ENCODE measurements around the gene KRT8.
"Not testable (repeated sequence)": the region's sequence is repeated elsewhere in the genome, so short reads cannot be mapped to it uniquely, and the experiment has no call there.

Gene KRT8

GRCh38 chr12:52874573-52875435 is 30.1 kb downstream of the KRT8 start:
- DNase-seq (ENCODE audit: low read depth in 2 of 2), result no peak

GRCh38 chr12:52873832-52874572 is 30.9 kb downstream of the KRT8 start:
- no peak for DNase-seq (ENCODE audit: low read depth in 2 of 2)

- no peak for DNase-seq (ENCODE audit: low read depth in 2 of 2)
Measured at GRCh38 chr12:52873513-52873831, 31.4 kb downstream of the KRT8 start.

GRCh38 chr12:52872644-52873389 is 32.1 kb downstream of the KRT8 start:
- no peak for DNase-seq (ENCODE audit: low read depth in 2 of 2)

- DNase-seq (ENCODE audit: low read depth in 2 of 2), result no peak
Measured at GRCh38 chr12:52871291-52872039, 33.4 kb downstream of the KRT8 start.

GRCh38 chr12:52870361-52871290 is 34.2 kb downstream of the KRT8 start:
- peak; percentile 58 to 73 for DNase-seq (ENCODE audit: low read depth in 2 of 2)

GRCh38 chr12:52867642-52868041 is 37.2 kb downstream of the KRT8 start:
- no peak for DNase-seq (ENCODE audit: low read depth in 2 of 2)

- DNase-seq (ENCODE audit: low read depth in 2 of 2), result no peak
Measured at GRCh38 chr12:52867152-52867551, 37.7 kb downstream of the KRT8 start.

- DNase-seq (ENCODE audit: low read depth in 2 of 2), result no peak
Measured at GRCh38 chr12:52865090-52865944, 39.6 kb downstream of the KRT8 start.

GRCh38 chr12:52862023-52862422 is 42.9 kb downstream of the KRT8 start:
- DNase-seq (ENCODE audit: low read depth in 2 of 2), result no peak

GRCh38 chr12:52861511-52861910 is 43.4 kb downstream of the KRT8 start:
- DNase-seq (ENCODE audit: low read depth in 2 of 2), result no peak

- no peak for DNase-seq (ENCODE audit: low read depth in 2 of 2)
Measured at GRCh38 chr12:52860102-52860823, 44.6 kb downstream of the KRT8 start.

GRCh38 chr12:52857500-52857899 is 47.4 kb downstream of the KRT8 start:
- DNase-seq (ENCODE audit: low read depth in 2 of 2), result no peak

- no peak for DNase-seq (ENCODE audit: low read depth in 2 of 2)
Measured at GRCh38 chr12:52856787-52857186, 48.1 kb downstream of the KRT8 start.

GRCh38 chr12:52856077-52856476 is 48.8 kb downstream of the KRT8 start:
- DNase-seq (ENCODE audit: low read depth in 2 of 2), result not testable (repeated sequence)

- no peak for DNase-seq (ENCODE audit: low read depth in 2 of 2)
Measured at GRCh38 chr12:52851787-52852186, 53.1 kb downstream of the KRT8 start.

- no peak for DNase-seq (ENCODE audit: low read depth in 2 of 2)
Measured at GRCh38 chr12:52850681-52851080, 54.2 kb downstream of the KRT8 start.

- no peak for DNase-seq (ENCODE audit: low read depth in 2 of 2)
Measured at GRCh38 chr12:52849511-52849910, 55.4 kb downstream of the KRT8 start.

- DNase-seq (ENCODE audit: low read depth in 2 of 2), result no peak
Measured at GRCh38 chr12:52848661-52849255, 56.1 kb downstream of the KRT8 start, which contains the start of gene KRT78. TSS of gene KRT78 (minus strand) at chr12:52848994. CDS start at chr12:52848930, 64 bp downstream.

Data from stimulated activated CD4-positive, alpha-beta T cell treated with anti-CD3 and anti-CD28 coated beads, Interleukin-15, amount 100 ng/mL, for 48 hours (primary cell).